HT1080 (cell line): ENCODE data around the gene BRD3OS. TPM values are rescaled to one million over a fixed set of nuclear protein-coding genes. Genes with fewer than 3 reads are reported as not detected.

Experiments
- DNase-seq: peaks from one replicate; pipeline ENCODE4 v3.0.0-alpha.2; 2015; ENCODE audit warnings: low read depth
- total RNA-seq: library from RNA; depleted of rRNA; stranded (reverse); fragments of >200 nt; shearing (Covaris generic); gene quantifications from 2 replicates; pipeline ENCODE4 v1.2.3, GENCODE V29; 2014

The BRD3OS gene
- total RNA-seq, 1 experiment from 2014 or later = 28.4 TPM

DNA sequence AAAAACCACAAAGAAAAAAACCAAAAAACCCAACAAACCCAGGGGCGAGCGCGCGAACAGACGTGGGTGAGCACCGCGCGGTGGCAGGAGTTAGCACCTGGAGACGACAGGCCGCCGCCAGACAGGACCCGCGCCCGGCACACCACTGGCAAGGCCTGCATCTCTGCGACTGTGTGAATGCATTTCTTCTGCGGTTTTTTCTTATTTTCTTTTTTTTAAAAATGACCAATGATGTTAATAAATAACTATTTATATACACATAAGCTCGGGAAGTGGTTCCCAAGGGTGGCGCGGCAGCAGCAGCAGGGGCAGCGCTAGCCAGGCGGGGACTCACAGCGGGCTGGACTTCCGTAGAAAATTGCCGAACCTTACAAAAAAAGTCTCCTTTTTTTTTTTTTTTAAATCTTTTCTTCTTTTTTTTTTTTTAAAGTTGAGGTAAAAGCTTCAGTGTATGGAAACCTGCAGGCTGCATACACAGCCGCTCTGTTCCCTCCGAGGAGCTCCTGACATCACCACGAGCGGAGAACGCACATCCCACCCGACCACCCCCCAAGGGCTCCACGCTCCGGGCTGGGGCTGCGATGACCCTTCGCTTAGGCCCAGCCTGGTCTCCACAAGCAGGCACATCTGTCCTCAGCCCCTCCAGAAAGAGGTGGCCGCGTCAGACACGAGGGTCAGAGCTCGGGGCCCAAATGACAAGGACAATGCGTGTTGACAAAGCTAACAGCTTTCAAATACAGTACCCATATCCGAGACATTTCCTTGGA, 7.4 kb downstream of the BRD3OS start:
- DNase-seq = no peak

DNA sequence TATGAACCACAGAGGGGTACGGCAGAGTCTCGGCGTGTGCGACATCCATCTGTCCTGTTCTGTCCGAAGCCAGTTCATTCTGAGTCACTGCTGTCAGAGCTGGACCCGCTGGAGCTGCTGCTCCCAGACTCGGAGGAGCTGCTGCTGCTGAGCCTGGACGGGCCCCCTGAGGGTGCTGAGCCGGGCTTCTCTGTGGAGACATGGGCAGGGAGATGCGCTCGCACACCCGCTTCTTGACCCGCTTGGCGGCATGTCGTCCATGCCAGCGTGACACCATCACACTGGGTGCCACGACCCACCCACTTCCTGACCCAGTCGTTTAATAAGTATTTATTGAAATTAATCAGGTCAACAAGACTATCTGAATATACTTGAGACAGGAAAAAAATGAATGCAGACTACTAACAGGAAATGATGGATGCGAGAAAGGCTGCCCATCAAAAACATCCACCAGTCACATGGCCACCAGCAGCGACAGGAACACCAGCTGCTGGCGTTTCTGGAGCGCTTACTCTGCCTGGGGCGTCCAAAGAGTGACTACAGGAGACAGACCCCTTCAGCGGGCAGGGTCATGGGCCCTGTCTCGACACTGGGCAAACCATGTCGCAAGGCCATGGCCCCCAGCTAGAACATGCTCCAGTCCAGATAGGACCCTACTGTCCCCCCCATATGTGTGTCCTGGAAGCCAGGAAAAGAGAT, 8.4 kb downstream of the BRD3OS start:
- no peak for DNase-seq

DNA sequence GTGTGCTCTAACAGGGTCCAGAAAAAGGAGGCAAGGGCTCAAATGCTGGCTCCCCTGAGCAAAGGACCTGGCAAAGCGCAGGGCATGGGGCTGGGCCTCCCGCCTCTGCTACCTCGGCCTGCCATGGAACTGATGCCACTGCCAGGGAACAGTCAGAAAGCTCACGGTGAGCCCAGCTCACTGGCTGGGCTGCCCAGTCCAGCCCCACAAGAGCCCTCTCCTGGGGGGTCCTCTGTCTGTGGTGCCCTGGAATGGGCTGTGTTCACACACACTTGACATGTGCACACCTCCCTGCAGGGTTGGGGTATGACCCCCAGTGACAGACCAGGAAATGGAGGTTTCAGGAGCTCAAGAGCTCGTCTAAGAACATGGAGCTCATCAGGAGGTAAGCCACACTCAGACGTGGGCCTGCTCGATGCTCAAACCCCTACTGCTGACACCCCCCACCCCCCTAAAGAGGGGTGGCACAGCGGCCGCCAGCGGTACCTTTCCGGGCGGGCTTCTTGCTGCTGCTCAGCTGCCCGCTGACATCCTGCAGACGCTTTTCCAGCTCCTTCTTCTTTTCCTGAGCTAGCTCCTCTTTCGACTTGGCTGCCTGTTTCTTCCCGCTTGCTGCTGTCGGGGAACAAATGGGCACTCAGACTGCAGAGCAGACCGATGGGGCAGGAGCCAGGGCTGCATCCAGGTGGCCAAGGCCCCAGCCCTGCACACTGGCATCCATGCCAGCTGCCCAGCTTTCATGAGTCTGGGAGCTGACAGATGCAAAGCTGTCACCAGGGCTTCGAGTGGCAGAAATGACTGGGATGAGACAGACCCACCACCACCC, 9.1 kb downstream of the BRD3OS start:
- no peak for DNase-seq

DNA sequence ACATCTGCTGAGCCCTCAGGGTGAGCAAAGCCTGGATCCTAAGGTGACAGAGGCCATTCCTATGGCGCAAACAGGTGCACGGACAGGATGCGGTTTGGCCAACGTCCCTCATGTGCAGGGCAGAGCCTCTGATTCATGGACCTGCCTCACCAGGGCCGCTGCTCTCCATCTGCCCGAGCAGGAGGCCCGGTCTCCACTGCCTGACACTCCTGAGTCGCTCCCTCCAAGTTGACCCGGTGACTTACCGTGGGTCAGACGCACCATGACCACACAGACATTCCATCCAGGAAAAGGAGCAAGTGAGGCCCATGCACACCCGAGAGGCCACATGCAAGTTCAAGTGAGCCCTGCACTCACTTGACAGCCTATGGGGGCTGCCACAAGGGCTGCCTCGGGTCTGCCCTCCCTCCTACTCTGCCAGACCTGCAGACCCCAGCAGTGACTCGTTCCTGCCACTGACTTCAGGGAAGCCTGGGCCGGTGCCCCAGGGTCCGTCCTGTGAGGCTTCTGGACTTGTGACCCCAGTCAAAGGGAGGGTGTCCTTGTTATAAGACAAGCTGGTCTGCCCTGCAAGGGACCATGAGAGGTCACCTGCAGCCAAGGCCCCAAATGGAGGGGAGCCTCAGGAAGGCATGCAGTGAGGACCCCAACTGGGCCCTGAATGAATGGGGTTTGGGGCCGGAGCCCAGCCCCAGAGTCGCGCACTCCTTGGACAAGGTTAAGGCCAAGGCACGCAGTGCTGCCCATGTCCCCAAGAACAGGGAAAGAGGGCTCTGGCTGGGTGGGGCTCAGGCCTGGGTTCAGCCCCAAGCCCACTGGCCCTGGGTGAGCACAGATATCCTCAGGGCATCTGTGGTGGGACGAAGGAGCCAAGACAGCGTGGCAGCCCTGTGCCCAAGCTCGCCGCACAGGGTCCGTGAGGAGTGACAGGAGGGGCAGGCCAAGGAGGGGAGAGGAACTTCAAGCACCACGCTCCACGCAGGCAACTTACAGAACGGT, 10.1 kb downstream of the BRD3OS start:
- no peak for DNase-seq

DNA sequence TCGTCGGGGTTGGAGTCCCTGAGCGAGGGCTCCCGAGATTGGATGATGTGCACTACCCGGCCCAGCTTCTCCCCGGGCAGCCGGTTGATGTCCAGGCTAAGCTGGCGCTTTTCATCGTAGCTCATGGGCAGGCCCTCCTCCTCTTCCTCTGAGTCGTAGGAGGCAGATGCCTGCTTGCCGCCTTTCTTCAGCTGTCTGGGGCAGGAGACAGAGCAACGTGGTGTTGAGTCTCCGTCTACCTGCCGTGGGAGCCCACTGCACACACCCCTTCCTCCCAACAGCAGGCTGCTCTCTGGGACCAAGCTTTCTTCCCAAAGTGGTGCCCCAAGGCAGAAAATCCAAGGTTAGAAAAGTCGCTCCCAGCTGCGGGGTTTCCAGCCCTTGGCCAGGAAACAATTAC, 10.8 kb downstream of the BRD3OS start:
- no peak for DNase-seq

DNA sequence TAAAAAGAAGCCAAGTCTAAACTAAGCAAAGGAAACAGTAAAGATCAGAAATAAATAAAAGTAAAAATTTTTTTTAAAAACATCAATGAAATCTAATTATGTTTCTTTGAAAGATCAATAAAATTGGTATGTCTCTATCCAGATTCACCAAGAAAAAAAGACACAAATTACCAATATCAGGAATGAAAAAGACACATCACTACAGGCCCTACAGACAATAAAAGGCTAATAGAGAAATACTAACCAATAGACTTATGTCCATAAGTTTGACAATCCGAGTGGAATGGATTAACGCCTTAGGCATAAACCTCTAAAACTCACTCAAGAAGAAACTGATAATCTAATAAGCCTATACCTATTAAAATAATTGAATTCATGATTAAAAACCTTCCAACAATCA, 12.4 kb downstream of the BRD3OS start:
- no peak for DNase-seq

DNA sequence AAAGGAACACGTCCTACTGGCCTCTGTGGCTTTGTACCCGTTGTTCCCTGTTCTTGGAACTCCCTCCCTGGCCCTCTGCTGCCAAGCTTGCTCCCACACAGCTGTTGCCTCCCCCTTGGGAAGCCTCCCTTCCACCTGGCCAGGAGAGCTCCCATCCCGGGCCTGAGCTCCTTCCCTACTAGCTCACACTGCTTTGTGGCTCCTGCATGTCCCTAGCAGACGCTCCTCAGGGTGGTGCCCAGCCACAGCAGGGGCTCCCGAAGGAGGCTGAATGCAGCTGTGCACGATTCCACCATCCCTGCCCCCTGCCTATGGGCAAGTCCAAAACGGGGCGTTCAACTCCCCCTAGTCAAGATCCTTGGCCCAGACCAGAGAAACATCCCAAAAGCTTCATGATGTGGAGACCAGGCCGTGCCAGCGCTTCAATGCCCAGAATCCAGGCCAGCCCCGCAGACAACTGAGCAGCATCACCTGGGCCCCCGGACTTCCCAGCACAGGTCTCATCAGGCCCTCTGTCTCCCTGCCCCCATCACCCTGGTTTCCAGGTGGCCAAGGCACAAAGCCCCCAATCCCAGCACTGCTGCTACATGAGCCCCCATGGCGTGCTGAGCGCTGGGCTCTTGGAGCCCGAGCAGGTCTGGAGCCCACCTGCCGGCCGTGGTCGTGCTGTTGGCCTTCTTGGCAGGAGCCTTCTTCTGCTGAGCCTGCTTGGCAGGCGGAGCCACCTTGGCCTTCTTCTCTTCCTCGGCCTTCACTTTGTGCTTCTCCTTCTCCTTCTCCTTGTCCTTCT, 14.3 kb downstream of the BRD3OS start:
- DNase-seq = no peak

DNA sequence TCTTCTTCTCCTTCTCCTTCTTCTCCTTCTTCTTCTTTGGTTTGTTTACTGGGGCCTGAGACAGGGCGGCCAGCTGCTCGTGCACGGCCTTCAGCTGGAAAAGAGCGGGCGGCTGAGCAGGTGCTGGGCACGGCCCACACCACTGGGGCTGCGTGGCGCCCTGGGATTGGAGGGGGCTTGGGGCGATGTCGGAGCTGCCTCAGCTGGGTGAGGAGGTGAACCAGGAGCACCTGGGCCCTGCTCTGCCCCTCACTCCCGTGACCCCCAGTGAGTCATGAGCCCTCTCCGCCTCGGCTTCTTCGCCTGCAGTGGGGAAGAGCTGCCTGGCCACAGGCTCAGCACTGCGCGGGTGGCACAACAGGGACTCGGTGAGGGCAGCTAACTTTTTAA, 14.9 kb downstream of the BRD3OS start:
- no peak for DNase-seq

DNA sequence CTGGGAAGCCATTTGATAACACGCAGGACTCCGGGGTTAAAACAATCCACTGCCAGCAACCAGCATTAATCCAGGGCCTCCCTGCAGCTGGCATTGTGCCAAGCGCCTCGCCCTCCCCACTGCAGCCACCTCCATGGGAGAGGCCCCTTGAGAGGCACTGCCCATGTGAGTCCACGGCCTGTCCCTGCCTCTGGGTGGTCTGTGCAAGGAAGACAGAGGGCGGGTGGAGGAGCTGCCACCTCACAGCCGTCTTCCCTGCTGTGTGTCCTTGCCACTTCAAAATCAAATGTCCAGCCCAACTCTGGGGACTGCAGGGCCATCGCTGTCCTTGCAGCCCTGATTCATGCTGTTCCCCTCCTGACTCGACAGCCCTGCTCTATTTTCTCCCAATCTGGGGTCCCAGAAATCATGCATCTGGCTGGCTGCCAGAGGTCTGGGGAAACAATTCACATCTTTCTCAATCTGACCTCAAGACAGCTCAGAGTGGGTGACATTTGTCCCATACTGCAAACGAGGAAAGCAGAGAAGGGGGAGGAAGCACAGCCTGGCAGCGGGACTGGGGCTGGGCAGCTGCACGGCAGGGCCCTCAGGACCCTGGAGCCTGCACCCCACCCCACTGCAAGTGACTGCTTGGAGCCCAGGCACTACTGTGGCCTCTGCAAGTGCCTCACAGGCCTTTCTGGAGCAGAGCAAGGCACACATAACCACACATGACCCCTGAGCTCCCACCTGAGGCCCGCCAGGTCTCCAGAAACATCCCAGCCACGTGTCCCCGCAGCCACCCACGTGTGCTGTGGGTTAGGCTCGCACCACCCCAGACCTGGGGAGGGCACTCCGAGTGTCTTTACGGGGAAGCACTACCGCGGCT, 15.7 kb downstream of the BRD3OS start:
- DNase-seq = no peak

DNA sequence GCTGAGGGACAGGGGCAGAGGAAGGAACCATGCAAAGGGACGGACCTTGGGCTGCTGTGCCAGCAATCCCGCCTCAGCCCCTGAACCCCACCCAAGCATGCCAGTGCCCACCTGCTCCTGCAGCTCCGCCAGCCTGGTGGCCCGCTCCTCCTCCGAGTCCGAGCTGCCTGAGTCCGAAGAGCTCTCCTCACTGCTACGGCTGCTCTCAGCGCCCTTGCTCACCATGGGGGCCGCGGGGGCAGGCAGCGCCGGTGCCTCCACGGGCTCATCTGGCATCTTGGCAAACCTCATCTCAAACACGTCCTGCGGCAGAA, 16.3 kb downstream of the BRD3OS start:
- DNase-seq = no peak

DNA sequence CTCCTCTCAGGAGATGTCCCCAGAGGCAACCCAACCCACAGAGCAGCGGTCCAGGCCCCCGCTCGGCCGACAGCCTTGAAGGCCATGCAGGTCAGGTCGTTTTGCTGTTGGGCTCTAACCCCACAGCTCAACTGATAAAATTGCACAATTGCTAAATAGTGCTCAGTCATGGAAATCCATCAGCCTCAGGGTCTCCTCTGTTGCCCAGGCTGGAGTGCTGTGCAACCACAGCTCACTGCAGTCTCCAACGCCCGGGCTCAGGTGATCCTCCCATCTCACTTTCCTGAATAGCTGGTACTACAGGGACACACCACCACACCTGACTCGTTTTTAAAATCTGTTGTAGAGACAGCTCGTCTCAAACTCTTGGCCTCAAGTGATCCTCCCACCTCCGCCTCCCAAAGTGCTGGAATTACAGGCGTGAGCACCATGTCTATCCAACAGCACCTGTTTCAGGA, 18.3 kb downstream of the BRD3OS start:
- no peak for DNase-seq

DNA sequence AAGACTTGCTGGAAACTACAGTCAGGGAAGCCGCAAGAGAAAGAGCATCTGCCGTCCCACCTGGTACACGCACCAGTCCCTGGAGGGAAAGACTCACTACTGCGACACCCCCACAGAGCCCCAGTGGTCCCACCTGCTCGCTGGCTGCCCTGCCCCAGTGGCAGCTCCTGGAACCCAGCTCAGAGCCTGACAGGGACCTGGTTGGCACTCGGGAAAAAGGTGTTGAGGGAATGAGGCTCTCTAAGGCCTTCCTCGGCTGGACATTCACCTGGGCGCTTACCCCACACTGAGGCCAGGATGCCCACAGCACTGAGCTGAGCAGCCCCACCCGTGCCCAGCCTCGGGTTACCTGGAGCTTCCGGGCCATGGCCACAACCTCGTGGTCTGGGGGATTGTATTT, 19.7 kb downstream of the BRD3OS start:
- no peak for DNase-seq

DNA sequence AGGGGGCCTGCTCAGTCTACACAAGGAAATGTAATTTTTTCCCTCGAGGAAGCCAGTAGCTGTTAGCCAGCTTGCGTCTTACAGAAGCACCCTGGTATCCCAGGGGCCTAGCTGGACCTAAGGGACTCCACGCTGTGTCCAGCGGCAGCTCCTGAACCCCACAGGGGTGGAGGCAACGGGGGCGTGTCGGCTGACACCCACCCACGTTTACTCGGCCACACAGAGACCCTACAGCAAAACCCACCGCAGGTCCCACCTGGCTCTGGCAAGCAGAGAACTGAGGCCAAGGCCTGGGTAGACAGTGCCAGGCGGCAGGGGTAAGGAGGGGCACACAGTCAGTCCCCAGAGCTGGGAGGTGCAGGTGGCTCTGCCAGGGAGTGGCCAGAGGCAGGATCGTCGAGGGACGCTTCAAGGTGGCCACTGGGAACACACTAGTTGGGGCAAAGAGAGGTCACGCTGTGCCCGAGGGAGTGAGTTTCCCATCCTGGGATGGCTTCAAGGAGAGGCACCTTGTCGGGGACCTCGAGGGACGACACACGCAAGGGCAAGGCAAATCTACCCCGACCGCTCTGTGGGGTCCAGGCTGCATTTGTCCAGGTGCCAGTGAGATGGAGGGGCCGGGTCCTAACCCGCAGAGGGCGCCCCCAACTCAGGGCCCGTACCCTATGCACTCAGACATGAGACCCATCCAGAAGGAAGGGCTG, 20.7 kb downstream of the BRD3OS start:
- DNase-seq = no peak

DNA sequence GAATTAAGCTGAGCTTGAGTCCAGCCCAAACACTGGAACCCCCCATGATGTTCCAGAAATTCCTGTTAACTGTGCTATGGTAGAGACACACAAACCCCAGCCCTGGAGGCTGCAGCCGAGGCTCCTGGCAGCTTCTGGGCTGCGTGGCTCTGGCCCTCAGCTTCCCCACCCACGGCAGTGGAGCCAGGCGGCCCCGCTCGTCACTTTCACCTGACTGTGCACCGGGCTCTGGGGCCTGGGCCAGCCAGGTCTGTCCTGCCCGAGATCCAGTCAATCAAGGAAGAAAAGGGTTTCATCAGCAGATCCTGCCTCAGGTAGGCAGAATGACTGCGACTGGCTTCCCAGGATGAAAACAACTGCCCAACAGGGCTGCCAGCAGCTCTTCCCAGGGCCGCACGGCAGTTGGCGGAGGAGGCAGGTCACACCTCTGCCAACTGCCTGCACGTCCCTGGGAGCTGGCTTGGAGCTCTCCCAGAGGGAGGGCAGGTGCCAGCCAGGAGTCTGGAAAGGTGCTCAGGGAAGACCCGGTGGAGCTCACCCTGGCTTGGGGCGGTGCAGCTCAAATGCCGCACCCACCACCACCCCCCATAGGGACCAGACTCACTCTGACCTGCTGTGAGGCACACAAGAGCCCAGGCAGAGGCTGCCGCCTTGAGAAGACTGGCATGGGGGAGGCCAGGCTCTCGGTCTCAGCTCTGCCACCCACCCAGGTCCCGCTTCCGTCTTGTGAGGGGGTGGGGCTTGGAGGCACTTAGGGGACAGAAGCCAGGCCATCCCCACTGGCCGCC, 21.8 kb downstream of the BRD3OS start:
- no peak for DNase-seq

DNA sequence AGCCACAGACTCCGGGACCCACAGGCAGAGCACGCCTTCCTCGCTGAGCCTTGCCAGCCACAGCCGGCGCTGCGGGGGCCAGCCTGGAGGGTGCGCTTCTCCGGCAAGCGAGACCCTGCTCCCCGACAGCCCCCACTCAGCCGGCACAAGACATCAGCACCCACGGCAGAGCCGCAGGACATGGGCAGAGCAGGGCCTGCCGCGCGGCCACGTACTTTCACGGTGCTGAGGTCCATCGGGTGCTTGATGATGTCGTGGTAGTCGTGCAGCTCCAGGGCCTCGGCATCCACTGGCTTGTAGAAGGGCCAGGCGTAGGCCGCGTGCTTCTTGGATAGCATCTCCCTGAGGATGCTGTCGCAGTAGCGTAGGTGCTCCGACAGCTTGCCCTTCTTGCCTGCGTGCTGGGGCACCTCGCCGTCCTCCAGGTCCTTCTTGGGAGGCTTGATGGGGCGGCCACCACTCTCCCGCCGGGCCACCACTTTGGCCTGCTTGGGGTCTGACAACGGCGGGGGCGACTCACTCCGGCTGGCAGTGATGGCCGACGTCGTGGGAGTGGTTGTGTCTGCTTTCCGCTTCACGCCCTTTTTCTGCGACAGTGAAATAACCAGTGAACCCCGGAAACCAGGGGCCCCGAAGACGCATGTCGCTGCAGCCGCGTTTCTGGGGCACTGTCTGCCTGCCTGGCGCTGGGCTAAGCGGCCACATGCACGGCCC, 22.7 kb downstream of the BRD3OS start:
- DNase-seq = no peak

DNA sequence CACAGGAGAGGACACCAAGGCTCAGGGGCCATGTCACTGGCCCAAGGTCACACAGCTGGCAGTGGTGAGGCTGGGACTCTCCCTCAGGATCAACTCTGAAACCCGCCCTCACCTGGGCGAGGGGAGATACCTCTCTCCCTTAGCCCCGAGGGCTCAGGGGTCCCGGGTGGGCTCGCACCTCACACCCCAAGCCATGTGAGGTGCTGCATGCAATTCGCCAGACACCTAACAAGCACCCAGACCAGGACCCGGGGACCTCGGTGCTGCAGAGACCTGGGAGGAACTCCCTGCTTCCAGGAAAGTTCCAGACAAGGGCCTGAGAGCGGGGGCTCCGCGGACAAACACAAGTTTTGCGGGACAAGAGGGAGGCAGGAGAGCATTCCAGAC, 23.3 kb downstream of the BRD3OS start:
- no peak for DNase-seq

DNA sequence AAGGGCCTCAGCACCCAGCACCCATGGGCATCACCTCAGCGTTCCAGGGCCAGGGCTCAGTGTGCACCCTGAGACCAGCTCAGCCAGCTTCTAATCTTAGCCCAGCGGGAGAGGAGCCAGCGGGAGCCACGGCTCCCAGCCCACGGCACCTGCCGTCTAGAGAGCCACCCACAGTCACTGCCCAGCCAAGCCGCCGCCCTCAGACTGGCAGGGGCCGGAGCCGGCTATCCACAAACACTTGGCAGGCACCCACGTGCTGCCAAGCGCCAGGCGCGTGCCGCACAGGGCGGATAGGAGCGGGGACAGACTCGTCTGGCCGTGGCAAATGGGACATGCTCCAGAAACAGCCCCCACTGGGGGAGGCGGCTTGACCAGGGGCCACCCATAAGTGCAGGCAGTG, 24.0 kb downstream of the BRD3OS start:
- DNase-seq = no peak
